WTC11 (cell line): Measurements from ENCODE around the gene LRRC49. TPM values are rescaled to one million over a fixed set of nuclear protein-coding genes. Genes with fewer than 3 reads are reported as not detected.

Source experiments
- ATAC-seq: fragments of 200-7000 bp; cut with Tn5 transposase; 2 replicates; pipeline ENCODE4 v1.10.0; 2021; ENCODE audit warnings: mild to moderate bottlenecking, moderate library complexity
- CTCF ChIA-PET: fragments of 300-600 bp; sonication (Branson Sonifier 250); formaldehyde crosslinking; loops from one replicate; lab custom pipeline; 2021; ENCODE audit warnings: antibody characterized with exemption; lab: Charles Lee
- POLR2A ChIA-PET: fragments of 350-600 bp; sonication (Branson Sonifier 250); formaldehyde crosslinking; loops from one replicate; lab custom pipeline; 2021; ENCODE audit warnings: antibody characterized with exemption; lab: Charles Lee
- DNase-seq: peaks from one replicate; pipeline ENCODE4 v3.0.0; 2021; ENCODE audit warnings: low spot score
- H3K27ac Mint-ChIP-seq: 2 replicates; pipeline ENCODE4 v1.8.0; 2021; ENCODE audit warnings: mixed read lengths
- H3K27me3 Mint-ChIP-seq: 2 replicates; pipeline ENCODE4 v1.8.0; 2021; ENCODE audit warnings: low read depth, mild to moderate bottlenecking, moderate library complexity, mixed read lengths
- H3K36me3 Mint-ChIP-seq: 2 replicates; pipeline ENCODE4 v1.8.0; 2021; ENCODE audit warnings: mixed read lengths
- H3K4me1 Mint-ChIP-seq: 2 replicates; pipeline ENCODE4 v1.8.0; 2022; ENCODE audit warnings: mixed read lengths
- H3K4me3 Mint-ChIP-seq: 2 replicates; pipeline ENCODE4 v1.8.0; 2021; ENCODE audit warnings: mild to moderate bottlenecking, moderate library complexity, mixed read lengths
- H3K9me3 Mint-ChIP-seq: 2 replicates; pipeline ENCODE4 v1.8.0; 2021; ENCODE audit warnings: mixed read lengths
- ELF4 ChIP-seq: sonication (generic); formaldehyde crosslinking; IDR thresholded peaks from 2 replicates; pipeline ENCODE4 v1.8.1; 2022; ENCODE audit warnings: low read depth, mild to moderate bottlenecking, moderate library complexity, missing genetic modification reagents
- KAT7 ChIP-seq: sonication (generic); formaldehyde crosslinking; IDR thresholded peaks from 2 replicates; pipeline ENCODE4 v1.8.1; 2023; ENCODE audit warnings: missing genetic modification reagents, mild to moderate bottlenecking, borderline replicate concordance
- MXD4 ChIP-seq: fragments of 250-450 bp; sonication (Bioruptor Pico); IDR thresholded peaks from 2 replicates; pipeline ENCODE4 v1.8.0; 2021; ENCODE audit warnings: mild to moderate bottlenecking, moderate library complexity, borderline replicate concordance
- MYBL2 ChIP-seq: sonication (generic); formaldehyde crosslinking; IDR thresholded peaks from 2 replicates; pipeline ENCODE4 v1.8.1; 2023; ENCODE audit warnings: mild to moderate bottlenecking, moderate library complexity, missing genetic modification reagents
- SMAD4 ChIP-seq: sonication (generic); formaldehyde crosslinking; IDR thresholded peaks from 2 replicates; pipeline ENCODE4 v1.8.0; 2022; ENCODE audit warnings: mild to moderate bottlenecking, missing genetic modification reagents
- ZBTB21 ChIP-seq: sonication (generic); formaldehyde crosslinking; IDR thresholded peaks from 2 replicates; pipeline ENCODE4 v1.8.1; 2023; ENCODE audit warnings: mild to moderate bottlenecking, missing genetic modification reagents, borderline replicate concordance
- ZNF121 ChIP-seq: sonication (generic); formaldehyde crosslinking; IDR thresholded peaks from 2 replicates; pipeline ENCODE4 v1.8.0; 2023; ENCODE audit warnings: missing genetic modification reagents
- ZNF317 ChIP-seq: sonication (generic); formaldehyde crosslinking; IDR thresholded peaks from 2 replicates; pipeline ENCODE4 v1.8.1; 2023; ENCODE audit warnings: low read depth, mild to moderate bottlenecking, moderate library complexity, missing genetic modification reagents, borderline replicate concordance
- ZNF671 ChIP-seq: fragments of 250-450 bp; sonication (Bioruptor Pico); IDR thresholded peaks from 2 replicates; pipeline ENCODE4 v1.8.0; 2021; ENCODE audit warnings: mild to moderate bottlenecking
- total RNA-seq: library from RNA; stranded (reverse); gene quantifications from 3 replicates; pipeline ENCODE4 v1.2.3, GENCODE V29; 2021
- TF ChIP-seq, protein P1 (sequence below): sonication (generic); formaldehyde crosslinking; IDR thresholded peaks from 2 replicates; pipeline ENCODE4 v1.8.0; 2022; ENCODE audit warnings: mild to moderate bottlenecking, missing genetic modification reagents
- TF ChIP-seq, protein P2 (sequence below): sonication (generic); formaldehyde crosslinking; conservative IDR thresholded peaks from 2 replicates; pipeline ENCODE4 v1.8.1; 2022; ENCODE audit warnings: mild to moderate bottlenecking, missing genetic modification reagents
- TF ChIP-seq, protein P3 (sequence below): fragments of 250-450 bp; sonication (Bioruptor Pico); IDR thresholded peaks from 2 replicates; pipeline ENCODE4 v1.9.0; 2021; ENCODE audit warnings: mild to moderate bottlenecking, borderline replicate concordance
- TF ChIP-seq, protein P4 (sequence below): sonication (generic); formaldehyde crosslinking; IDR thresholded peaks from 2 replicates; pipeline ENCODE4 v1.8.0; 2022; ENCODE audit warnings: mild to moderate bottlenecking, missing genetic modification reagents
- TF ChIP-seq, protein P5 (sequence below): fragments of 250-450 bp; sonication (Bioruptor Pico); IDR thresholded peaks from 2 replicates; pipeline ENCODE4 v2.1.2; 2022; ENCODE audit warnings: mild to moderate bottlenecking, moderate library complexity
- TF ChIP-seq, protein P6 (sequence below): fragments of 250-450 bp; sonication (Bioruptor Pico); IDR thresholded peaks from 2 replicates; pipeline ENCODE4 v1.8.0; 2021; ENCODE audit warnings: mild to moderate bottlenecking
- TF ChIP-seq, protein P7 (sequence below): sonication (generic); formaldehyde crosslinking; IDR thresholded peaks from 2 replicates; pipeline ENCODE4 v1.8.1; 2023; ENCODE audit warnings: mild to moderate bottlenecking, missing genetic modification reagents
- TF ChIP-seq, protein P8 (sequence below): sonication (generic); formaldehyde crosslinking; IDR thresholded peaks from 2 replicates; pipeline ENCODE4 v1.8.0; 2023; ENCODE audit warnings: missing genetic modification reagents, mild to moderate bottlenecking, borderline replicate concordance
- TF ChIP-seq, protein P9 (sequence below): fragments of 250-450 bp; sonication (Bioruptor Pico); IDR thresholded peaks from 2 replicates; pipeline ENCODE4 v1.9.0; 2021; ENCODE audit warnings: moderate library complexity, mild to moderate bottlenecking, inconsistent platforms, borderline replicate concordance

The LRRC49 gene
- total RNA-seq, 1 experiment from 2014 or later: 6.9 TPM

DNA sequence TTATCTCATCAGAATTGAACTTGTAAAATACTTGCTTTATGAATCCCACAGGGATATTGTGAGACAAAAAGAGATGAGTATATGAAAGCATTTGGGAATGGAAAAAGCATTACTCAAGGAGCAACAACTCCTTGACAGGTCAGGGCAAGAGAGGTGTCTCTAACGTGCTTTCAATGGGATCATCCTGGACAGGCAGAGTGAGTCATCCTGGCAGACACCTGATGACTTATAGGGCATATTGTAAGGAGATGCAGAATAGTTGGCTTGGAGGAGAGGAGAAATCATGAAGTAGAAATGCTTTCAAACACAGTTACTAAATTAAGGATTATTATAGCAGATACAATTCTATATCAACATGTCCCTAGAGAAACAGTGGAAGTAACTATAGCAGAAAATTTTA, 150.7 kb downstream of the LRRC49 start:
- DNase-seq (no peak), ATAC-seq (no peak)
- no peaks in the 10 kb centered on the region; the same call in 1 of the 2 replicates for H3K9me3 Mint-ChIP-seq
- ChIA-PET CTCF (no interaction called here), POLR2A (no interaction called here)
- TF ChIP-seq ZNF671: no peak
- TF ChIP-seq, protein P1, sequence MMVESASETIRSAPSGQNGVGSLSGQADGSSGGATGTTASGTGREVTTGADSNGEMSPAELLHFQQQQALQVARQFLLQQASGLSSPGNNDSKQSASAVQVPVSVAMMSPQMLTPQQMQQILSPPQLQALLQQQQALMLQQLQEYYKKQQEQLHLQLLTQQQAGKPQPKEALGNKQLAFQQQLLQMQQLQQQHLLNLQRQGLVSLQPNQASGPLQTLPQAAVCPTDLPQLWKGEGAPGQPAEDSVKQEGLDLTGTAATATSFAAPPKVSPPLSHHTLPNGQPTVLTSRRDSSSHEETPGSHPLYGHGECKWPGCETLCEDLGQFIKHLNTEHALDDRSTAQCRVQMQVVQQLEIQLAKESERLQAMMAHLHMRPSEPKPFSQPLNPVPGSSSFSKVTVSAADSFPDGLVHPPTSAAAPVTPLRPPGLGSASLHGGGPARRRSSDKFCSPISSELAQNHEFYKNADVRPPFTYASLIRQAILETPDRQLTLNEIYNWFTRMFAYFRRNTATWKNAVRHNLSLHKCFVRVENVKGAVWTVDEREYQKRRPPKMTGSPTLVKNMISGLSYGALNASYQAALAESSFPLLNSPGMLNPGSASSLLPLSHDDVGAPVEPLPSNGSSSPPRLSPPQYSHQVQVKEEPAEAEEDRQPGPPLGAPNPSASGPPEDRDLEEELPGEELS (CRISPR knock-in tag): no peak
- 0 out of 2 replicates have a peak, but pooled peaks cover under 1% of the 10 kb centered on the region for H3K4me1 Mint-ChIP-seq
- no peaks in the 10 kb centered on the region; the same call in 1 of the 2 replicates for H3K36me3 Mint-ChIP-seq
- no peak overlapping the region for H3K4me3 Mint-ChIP-seq
- H3K27me3 Mint-ChIP-seq: no peaks in the 10 kb centered on the region
- H3K27ac Mint-ChIP-seq: no peak overlapping the region

DNA sequence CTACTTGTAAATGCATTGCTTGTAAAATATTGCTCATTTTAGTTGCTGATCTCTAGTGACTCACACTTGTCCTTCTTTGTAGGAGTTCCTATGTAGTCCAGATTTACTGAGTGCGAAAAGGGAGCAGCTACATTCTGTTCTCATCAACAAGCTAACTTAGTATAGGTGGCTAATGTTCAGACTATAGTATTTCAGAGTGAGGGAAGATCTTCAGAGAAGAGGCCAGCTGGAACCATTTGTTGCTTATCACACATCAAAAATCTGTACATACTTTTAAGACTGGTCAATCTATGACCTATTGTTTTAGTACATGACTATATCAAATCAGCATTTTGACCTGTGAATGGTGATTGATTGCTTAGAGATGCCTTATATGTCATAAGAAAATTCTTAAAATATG, 151.4 kb downstream of the LRRC49 start:
- Mint-ChIP-seq H3K27me3 (no peaks in the 10 kb centered on the region), H3K4me3 (no peak overlapping the region), H3K36me3 (no peaks in the 10 kb centered on the region; the same call in 1 of the 2 replicates), H3K4me1 (peaks cover 2% of the 10 kb centered on the region), H3K27ac (no peak overlapping the region), H3K9me3 (no peaks in the 10 kb centered on the region; the same call in 1 of the 2 replicates)
- POLR2A ChIA-PET: no interaction called here
- CTCF ChIA-PET: no interaction called here
- TF ChIP-seq, protein P2, sequence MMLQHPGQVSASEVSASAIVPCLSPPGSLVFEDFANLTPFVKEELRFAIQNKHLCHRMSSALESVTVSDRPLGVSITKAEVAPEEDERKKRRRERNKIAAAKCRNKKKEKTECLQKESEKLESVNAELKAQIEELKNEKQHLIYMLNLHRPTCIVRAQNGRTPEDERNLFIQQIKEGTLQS (CRISPR knock-in tag): no peak
- no peak for TF ChIP-seq MXD4 (CRISPR knock-in tag)
- TF ChIP-seq, protein P3, sequence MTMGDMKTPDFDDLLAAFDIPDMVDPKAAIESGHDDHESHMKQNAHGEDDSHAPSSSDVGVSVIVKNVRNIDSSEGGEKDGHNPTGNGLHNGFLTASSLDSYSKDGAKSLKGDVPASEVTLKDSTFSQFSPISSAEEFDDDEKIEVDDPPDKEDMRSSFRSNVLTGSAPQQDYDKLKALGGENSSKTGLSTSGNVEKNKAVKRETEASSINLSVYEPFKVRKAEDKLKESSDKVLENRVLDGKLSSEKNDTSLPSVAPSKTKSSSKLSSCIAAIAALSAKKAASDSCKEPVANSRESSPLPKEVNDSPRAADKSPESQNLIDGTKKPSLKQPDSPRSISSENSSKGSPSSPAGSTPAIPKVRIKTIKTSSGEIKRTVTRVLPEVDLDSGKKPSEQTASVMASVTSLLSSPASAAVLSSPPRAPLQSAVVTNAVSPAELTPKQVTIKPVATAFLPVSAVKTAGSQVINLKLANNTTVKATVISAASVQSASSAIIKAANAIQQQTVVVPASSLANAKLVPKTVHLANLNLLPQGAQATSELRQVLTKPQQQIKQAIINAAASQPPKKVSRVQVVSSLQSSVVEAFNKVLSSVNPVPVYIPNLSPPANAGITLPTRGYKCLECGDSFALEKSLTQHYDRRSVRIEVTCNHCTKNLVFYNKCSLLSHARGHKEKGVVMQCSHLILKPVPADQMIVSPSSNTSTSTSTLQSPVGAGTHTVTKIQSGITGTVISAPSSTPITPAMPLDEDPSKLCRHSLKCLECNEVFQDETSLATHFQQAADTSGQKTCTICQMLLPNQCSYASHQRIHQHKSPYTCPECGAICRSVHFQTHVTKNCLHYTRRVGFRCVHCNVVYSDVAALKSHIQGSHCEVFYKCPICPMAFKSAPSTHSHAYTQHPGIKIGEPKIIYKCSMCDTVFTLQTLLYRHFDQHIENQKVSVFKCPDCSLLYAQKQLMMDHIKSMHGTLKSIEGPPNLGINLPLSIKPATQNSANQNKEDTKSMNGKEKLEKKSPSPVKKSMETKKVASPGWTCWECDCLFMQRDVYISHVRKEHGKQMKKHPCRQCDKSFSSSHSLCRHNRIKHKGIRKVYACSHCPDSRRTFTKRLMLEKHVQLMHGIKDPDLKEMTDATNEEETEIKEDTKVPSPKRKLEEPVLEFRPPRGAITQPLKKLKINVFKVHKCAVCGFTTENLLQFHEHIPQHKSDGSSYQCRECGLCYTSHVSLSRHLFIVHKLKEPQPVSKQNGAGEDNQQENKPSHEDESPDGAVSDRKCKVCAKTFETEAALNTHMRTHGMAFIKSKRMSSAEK (CRISPR knock-in tag): no peak
- TF ChIP-seq, protein P4, sequence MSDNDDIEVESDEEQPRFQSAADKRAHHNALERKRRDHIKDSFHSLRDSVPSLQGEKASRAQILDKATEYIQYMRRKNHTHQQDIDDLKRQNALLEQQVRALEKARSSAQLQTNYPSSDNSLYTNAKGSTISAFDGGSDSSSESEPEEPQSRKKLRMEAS: no peak
- TF ChIP-seq KAT7 (CRISPR knock-in tag): no peak
- TF ChIP-seq, protein P5, sequence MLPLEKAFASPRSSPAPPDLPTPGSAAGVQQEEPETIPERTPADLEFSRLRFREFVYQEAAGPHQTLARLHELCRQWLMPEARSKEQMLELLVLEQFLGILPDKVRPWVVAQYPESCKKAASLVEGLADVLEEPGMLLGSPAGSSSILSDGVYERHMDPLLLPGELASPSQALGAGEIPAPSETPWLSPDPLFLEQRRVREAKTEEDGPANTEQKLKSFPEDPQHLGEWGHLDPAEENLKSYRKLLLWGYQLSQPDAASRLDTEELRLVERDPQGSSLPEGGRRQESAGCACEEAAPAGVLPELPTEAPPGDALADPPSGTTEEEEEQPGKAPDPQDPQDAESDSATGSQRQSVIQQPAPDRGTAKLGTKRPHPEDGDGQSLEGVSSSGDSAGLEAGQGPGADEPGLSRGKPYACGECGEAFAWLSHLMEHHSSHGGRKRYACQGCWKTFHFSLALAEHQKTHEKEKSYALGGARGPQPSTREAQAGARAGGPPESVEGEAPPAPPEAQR (CRISPR knock-in tag): no peak
- TF ChIP-seq, protein P6, sequence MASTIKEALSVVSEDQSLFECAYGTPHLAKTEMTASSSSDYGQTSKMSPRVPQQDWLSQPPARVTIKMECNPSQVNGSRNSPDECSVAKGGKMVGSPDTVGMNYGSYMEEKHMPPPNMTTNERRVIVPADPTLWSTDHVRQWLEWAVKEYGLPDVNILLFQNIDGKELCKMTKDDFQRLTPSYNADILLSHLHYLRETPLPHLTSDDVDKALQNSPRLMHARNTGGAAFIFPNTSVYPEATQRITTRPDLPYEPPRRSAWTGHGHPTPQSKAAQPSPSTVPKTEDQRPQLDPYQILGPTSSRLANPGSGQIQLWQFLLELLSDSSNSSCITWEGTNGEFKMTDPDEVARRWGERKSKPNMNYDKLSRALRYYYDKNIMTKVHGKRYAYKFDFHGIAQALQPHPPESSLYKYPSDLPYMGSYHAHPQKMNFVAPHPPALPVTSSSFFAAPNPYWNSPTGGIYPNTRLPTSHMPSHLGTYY (CRISPR knock-in tag): no peak
- TF ChIP-seq, protein P7, sequence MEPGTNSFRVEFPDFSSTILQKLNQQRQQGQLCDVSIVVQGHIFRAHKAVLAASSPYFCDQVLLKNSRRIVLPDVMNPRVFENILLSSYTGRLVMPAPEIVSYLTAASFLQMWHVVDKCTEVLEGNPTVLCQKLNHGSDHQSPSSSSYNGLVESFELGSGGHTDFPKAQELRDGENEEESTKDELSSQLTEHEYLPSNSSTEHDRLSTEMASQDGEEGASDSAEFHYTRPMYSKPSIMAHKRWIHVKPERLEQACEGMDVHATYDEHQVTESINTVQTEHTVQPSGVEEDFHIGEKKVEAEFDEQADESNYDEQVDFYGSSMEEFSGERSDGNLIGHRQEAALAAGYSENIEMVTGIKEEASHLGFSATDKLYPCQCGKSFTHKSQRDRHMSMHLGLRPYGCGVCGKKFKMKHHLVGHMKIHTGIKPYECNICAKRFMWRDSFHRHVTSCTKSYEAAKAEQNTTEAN: no peak
- TF ChIP-seq SMAD4 (CRISPR knock-in tag): no peak
- TF ChIP-seq ELF4 (CRISPR knock-in tag): no peak
- TF ChIP-seq ZNF317 (CRISPR knock-in tag): no peak
- TF ChIP-seq, protein P8, sequence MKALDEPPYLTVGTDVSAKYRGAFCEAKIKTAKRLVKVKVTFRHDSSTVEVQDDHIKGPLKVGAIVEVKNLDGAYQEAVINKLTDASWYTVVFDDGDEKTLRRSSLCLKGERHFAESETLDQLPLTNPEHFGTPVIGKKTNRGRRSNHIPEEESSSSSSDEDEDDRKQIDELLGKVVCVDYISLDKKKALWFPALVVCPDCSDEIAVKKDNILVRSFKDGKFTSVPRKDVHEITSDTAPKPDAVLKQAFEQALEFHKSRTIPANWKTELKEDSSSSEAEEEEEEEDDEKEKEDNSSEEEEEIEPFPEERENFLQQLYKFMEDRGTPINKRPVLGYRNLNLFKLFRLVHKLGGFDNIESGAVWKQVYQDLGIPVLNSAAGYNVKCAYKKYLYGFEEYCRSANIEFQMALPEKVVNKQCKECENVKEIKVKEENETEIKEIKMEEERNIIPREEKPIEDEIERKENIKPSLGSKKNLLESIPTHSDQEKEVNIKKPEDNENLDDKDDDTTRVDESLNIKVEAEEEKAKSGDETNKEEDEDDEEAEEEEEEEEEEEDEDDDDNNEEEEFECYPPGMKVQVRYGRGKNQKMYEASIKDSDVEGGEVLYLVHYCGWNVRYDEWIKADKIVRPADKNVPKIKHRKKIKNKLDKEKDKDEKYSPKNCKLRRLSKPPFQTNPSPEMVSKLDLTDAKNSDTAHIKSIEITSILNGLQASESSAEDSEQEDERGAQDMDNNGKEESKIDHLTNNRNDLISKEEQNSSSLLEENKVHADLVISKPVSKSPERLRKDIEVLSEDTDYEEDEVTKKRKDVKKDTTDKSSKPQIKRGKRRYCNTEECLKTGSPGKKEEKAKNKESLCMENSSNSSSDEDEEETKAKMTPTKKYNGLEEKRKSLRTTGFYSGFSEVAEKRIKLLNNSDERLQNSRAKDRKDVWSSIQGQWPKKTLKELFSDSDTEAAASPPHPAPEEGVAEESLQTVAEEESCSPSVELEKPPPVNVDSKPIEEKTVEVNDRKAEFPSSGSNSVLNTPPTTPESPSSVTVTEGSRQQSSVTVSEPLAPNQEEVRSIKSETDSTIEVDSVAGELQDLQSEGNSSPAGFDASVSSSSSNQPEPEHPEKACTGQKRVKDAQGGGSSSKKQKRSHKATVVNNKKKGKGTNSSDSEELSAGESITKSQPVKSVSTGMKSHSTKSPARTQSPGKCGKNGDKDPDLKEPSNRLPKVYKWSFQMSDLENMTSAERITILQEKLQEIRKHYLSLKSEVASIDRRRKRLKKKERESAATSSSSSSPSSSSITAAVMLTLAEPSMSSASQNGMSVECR (CRISPR knock-in tag): no peak
- TF ChIP-seq, protein P9, sequence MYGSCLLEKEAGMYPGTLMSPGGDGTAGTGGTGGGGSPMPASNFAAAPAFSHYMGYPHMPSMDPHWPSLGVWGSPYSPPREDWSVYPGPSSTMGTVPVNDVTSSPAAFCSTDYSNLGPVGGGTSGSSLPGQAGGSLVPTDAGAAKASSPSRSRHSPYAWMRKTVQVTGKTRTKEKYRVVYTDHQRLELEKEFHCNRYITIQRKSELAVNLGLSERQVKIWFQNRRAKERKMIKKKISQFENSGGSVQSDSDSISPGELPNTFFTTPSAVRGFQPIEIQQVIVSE (CRISPR knock-in tag): no peak
- TF ChIP-seq ZNF121: no peak
- no peak for TF ChIP-seq MYBL2 (CRISPR knock-in tag)
- TF ChIP-seq ZBTB21: no peak
- no peak for ATAC-seq
- DNase-seq: no peak
